Activated CD4-positive, alpha-beta T cell treated with anti-CD3 and anti-CD28 coated beads, Interleukin-2, amount 10 ng/mL, durations not matched to agents 24 days and 14 days (primary cell): ENCODE data around the gene DGKQ. TPM values are rescaled to one million over a fixed set of nuclear protein-coding genes. Genes with fewer than 3 reads are reported as not detected.
A peak's percentile ranks its signal among the peaks of the same experiment; 100 is the strongest.
"Not testable (repeated sequence)": the region's sequence is repeated elsewhere in the genome, so short reads cannot be mapped to it uniquely, and the experiment has no call there.

ENCODE experiments used
- DNase-seq: peaks from one replicate; pipeline ENCODE4 v3.0.0; 2022
- H3K27ac Mint-ChIP-seq: one replicate; pipeline ENCODE4 v1.8.0; 2022; ENCODE audit warnings: mild to moderate bottlenecking, mixed read lengths
- H3K27me3 Mint-ChIP-seq: one replicate; pipeline ENCODE4 v1.8.0; 2022; ENCODE audit warnings: mixed read lengths
- H3K36me3 Mint-ChIP-seq: one replicate; pipeline ENCODE4 v1.8.0; 2022; ENCODE audit warnings: low read depth, mild to moderate bottlenecking, mixed read lengths
- H3K4me1 Mint-ChIP-seq: one replicate; pipeline ENCODE4 v1.8.0; 2021; ENCODE audit warnings: mixed read lengths
- H3K4me3 Mint-ChIP-seq: one replicate; pipeline ENCODE4 v1.8.0; 2022; ENCODE audit warnings: mild to moderate bottlenecking, moderate library complexity, mixed read lengths
- H3K9me3 Mint-ChIP-seq: one replicate; pipeline ENCODE4 v1.8.0; 2021; ENCODE audit warnings: mixed read lengths
- intact Hi-C: fragments of 100-400 bp; cut with micrococcal nuclease; formaldehyde crosslinking; loops from one replicate; pipeline ENCODE4 v1.15.1; 2023
- total RNA-seq: library from RNA; stranded (reverse); gene quantifications from 2 replicates; pipeline ENCODE4 v1.2.3, GENCODE V29; 2022

DGKQ gene
- total RNA-seq, 1 donor from 2014 or later: 15.2 TPM

- Mint-ChIP-seq H3K36me3 (no peaks in the 10 kb centered on the region), H3K4me1 (peaks cover 15% of the 10 kb centered on the region), H3K27me3 (no peaks in the 10 kb centered on the region), H3K9me3 (no peaks in the 10 kb centered on the region), H3K4me3 (peak overlapping the region; percentile 66), H3K27ac (no peak overlapping the region)
- intact Hi-C loops: loop anchor here (5.0 kb wide), 1 partner anchor 313 kb away; the partner anchor contains the start of genes ATP5ME and MYL5
- peak; percentile 91 for DNase-seq
These were observed 11.9 kb upstream of the DGKQ start for GRCh38 chr4:985123-985830.

GRCh38 chr4:984336-985054 is 11.1 kb upstream of the DGKQ start:
- Mint-ChIP-seq H3K9me3 (no peaks in the 10 kb centered on the region), H3K27me3 (no peaks in the 10 kb centered on the region), H3K36me3 (no peaks in the 10 kb centered on the region), H3K27ac (no peak overlapping the region), H3K4me3 (peak overlapping the region; percentile 66), H3K4me1 (peaks cover 15% of the 10 kb centered on the region)
- DNase-seq: no peak
- intact Hi-C loops: loop anchor here (5.0 kb wide), 1 partner anchor 312 kb away; the partner anchor contains the start of genes ATP5ME and MYL5

- peaks cover 13% of the 10 kb centered on the region for H3K4me1 Mint-ChIP-seq
- H3K9me3 Mint-ChIP-seq: no peaks in the 10 kb centered on the region
- intact Hi-C loops: no loop called here
- H3K27me3 Mint-ChIP-seq: no peaks in the 10 kb centered on the region
- H3K27ac Mint-ChIP-seq: no peak overlapping the region
- no peaks in the 10 kb centered on the region for H3K36me3 Mint-ChIP-seq
- DNase-seq: no peak
- no peak overlapping the region for H3K4me3 Mint-ChIP-seq
These were observed 9.4 kb upstream of the DGKQ start for GRCh38 chr4:982814-983213.

- intact Hi-C loops: no loop called here
- DNase-seq: no peak
- H3K27ac Mint-ChIP-seq: no peak overlapping the region
- no peak overlapping the region for H3K4me3 Mint-ChIP-seq
- no peaks in the 10 kb centered on the region for H3K9me3 Mint-ChIP-seq
- no peaks in the 10 kb centered on the region for H3K36me3 Mint-ChIP-seq
- H3K4me1 Mint-ChIP-seq: peaks cover 12% of the 10 kb centered on the region
- H3K27me3 Mint-ChIP-seq: no peaks in the 10 kb centered on the region
These were observed 8.9 kb upstream of the DGKQ start for GRCh38 chr4:982291-982690.

- H3K9me3 Mint-ChIP-seq: no peaks in the 10 kb centered on the region
- intact Hi-C loops: no loop called here
- H3K27ac Mint-ChIP-seq: no peak overlapping the region
These were observed 5.8 kb upstream of the DGKQ start for GRCh38 chr4:978957-979701.

GRCh38 chr4:976016-976415 is 2.6 kb upstream of the DGKQ start:
- H3K27me3 Mint-ChIP-seq, H3K9me3 Mint-ChIP-seq, DNase-seq, H3K27ac Mint-ChIP-seq, intact Hi-C loops, H3K4me3 Mint-ChIP-seq, H3K4me1 Mint-ChIP-seq, H3K36me3 Mint-ChIP-seq: not testable (repeated sequence)

More at GRCh38 chr4:978957-979701, 5.8 kb upstream of the DGKQ start:
- no peak for DNase-seq
- no peaks in the 10 kb centered on the region for H3K36me3 Mint-ChIP-seq
- no peak overlapping the region for H3K4me3 Mint-ChIP-seq
- H3K4me1 Mint-ChIP-seq: peaks cover 3% of the 10 kb centered on the region
- no peaks in the 10 kb centered on the region for H3K27me3 Mint-ChIP-seq

- Mint-ChIP-seq H3K27me3 (no peaks in the 10 kb centered on the region), H3K4me3 (no peak overlapping the region), H3K4me1 (peaks cover 5% of the 10 kb centered on the region), H3K36me3 (no peaks in the 10 kb centered on the region), H3K27ac (no peak overlapping the region), H3K9me3 (no peaks in the 10 kb centered on the region)
- no peak for DNase-seq
- intact Hi-C loops: no loop called here
These were observed 1.3 kb upstream of the DGKQ start for GRCh38 chr4:974668-975067.

- Mint-ChIP-seq H3K27me3 (no peaks in the 10 kb centered on the region), H3K27ac (no peak overlapping the region), H3K4me3 (peak overlapping the region; percentile 67), H3K4me1 (peaks cover 5% of the 10 kb centered on the region), H3K9me3 (no peaks in the 10 kb centered on the region), H3K36me3 (no peaks in the 10 kb centered on the region)
- peak; percentile 88 for DNase-seq
- intact Hi-C loops: loop anchor here (1.0 kb wide), 5 partner anchors 13 to 192 kb away; no protein-coding TSS in a partner anchor
These were observed 531 bp downstream of the DGKQ start for GRCh38 chr4:972651-973424.

- H3K27me3 Mint-ChIP-seq: no peaks in the 10 kb centered on the region
- no peaks in the 10 kb centered on the region for H3K9me3 Mint-ChIP-seq
- intact Hi-C loops: loop anchor here (1.0 kb wide), 1 partner anchor 39 kb away; no protein-coding TSS in a partner anchor
- no peaks in the 10 kb centered on the region for H3K36me3 Mint-ChIP-seq
- H3K4me3 Mint-ChIP-seq: peak overlapping the region; percentile 40
- no peak overlapping the region for H3K27ac Mint-ChIP-seq
- peaks cover 5% of the 10 kb centered on the region for H3K4me1 Mint-ChIP-seq
- no peak for DNase-seq
These were observed 1.5 kb downstream of the DGKQ start for GRCh38 chr4:971666-972500.

- Mint-ChIP-seq H3K36me3 (peaks cover under 1% of the 10 kb centered on the region), H3K9me3 (no peaks in the 10 kb centered on the region), H3K4me1 (peaks cover 2% of the 10 kb centered on the region), H3K4me3 (peak overlapping the region; percentile 40), H3K27me3 (no peaks in the 10 kb centered on the region), H3K27ac (no peak overlapping the region)
- intact Hi-C loops: no loop called here
- DNase-seq: no peak
These were observed 2.4 kb downstream of the DGKQ start for GRCh38 chr4:970854-971520.

GRCh38 chr4:970046-970745 is 3.2 kb downstream of the DGKQ start:
- no peak overlapping the region for H3K4me3 Mint-ChIP-seq
- no peaks in the 10 kb centered on the region for H3K9me3 Mint-ChIP-seq
- peaks cover 2% of the 10 kb centered on the region for H3K36me3 Mint-ChIP-seq
- peaks cover 2% of the 10 kb centered on the region for H3K4me1 Mint-ChIP-seq
- H3K27ac Mint-ChIP-seq: no peak overlapping the region
- no peak for DNase-seq
- intact Hi-C loops: no loop called here
- no peaks in the 10 kb centered on the region for H3K27me3 Mint-ChIP-seq
